Uterus (tissue), 2 donors: ENCODE results near the gene TAGLN3.

Experiments
- CTCF ChIP-seq, 4 experiments: fragments of 200-600 bp in 2 of 4; fragments of 450-650 bp in 2 of 4; sonication (generic) in 2 of 4; IDR thresholded peaks; one replicate each; pipeline ENCODE4 v1.5.1; 2016 to 2019; ENCODE audit warnings: antibody characterized with exemption in 4 of 4, mild to moderate bottlenecking in 2 of 4, moderate library complexity in 1 of 4
- POLR2A ChIP-seq, 2 donors: fragments of 450-650 bp; IDR thresholded peaks; one replicate each; pipeline ENCODE4 v1.6.1; 2016; ENCODE audit warnings: antibody characterized with exemption in 2 of 2, mild to moderate bottlenecking in 1 of 2, moderate library complexity in 1 of 2

- no peak for TF ChIP-seq POLR2A (IDR thresholded peaks at IDR 0.05)
- no peak for TF ChIP-seq CTCF (IDR thresholded peaks at IDR 0.05)
Measured at GRCh38 chr3:112010636-112011035, 11.9 kb downstream of the TAGLN3 start.
